ENCODE measurements around the gene GALT.

DNA sequence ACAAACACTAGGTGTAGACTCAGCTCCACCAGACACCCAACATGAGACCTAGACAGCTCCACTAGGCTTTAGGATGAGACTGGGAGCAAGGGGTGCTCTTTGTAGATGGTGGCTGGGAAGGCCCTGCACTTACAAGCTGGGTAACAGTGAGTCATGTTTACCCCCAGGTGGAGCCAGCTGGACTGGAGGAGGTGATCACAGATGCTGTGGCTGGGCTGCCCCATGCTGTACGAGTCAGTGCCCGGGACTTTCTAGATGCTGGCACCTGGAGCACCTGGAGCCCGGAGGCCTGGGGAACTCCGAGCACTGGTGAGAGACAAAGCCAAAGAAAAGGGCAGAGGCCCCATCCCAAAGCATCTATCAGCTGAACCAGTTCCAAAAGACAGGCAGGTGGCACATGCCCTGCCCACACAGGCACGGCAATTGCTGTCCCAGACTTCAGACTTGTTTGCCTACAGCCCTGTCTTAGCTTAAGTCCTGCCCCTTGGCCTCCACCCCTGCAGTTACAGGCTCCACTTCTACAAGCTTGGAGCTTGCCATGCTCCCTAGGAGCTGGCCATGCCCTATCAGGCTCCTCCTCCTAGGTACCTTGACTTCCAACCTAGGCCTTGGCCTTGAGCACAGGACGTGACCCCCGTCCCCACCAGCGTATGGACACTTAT, 13.2 kb downstream of the GALT start:
- TF ChIP-seq, protein P1, sequence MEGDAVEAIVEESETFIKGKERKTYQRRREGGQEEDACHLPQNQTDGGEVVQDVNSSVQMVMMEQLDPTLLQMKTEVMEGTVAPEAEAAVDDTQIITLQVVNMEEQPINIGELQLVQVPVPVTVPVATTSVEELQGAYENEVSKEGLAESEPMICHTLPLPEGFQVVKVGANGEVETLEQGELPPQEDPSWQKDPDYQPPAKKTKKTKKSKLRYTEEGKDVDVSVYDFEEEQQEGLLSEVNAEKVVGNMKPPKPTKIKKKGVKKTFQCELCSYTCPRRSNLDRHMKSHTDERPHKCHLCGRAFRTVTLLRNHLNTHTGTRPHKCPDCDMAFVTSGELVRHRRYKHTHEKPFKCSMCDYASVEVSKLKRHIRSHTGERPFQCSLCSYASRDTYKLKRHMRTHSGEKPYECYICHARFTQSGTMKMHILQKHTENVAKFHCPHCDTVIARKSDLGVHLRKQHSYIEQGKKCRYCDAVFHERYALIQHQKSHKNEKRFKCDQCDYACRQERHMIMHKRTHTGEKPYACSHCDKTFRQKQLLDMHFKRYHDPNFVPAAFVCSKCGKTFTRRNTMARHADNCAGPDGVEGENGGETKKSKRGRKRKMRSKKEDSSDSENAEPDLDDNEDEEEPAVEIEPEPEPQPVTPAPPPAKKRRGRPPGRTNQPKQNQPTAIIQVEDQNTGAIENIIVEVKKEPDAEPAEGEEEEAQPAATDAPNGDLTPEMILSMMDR (IDR thresholded peaks at IDR 0.05): no peak
- no peak for TF ChIP-seq POLR2AphosphoS5 (IDR thresholded peaks at IDR 0.05)
- no peak for TF ChIP-seq POLR2A (IDR thresholded peaks at IDR 0.05)
- no peak for TF ChIP-seq EP300 (IDR thresholded peaks at IDR 0.05)

Measured in stomach (tissue), 4 donors.